ENCODE results near the gene TNS3.
"Not testable (repeated sequence)": the region's sequence is repeated elsewhere in the genome, so short reads cannot be mapped to it uniquely, and the experiment has no call there.

TNS3 gene

GRCh38 chr7:47611045-47611511 is 29.2 kb upstream of the TNS3 start:
- Histone ChIP-seq H3K9me3 (replicated peaks; ENCODE audit: insufficient read depth, low read length) (no peaks in the 10 kb centered on the region), H2AFZ (ENCODE audit: low read length) (no peak overlapping the region), H4K20me1 (ENCODE audit: insufficient read depth, low read length) (no peaks in the 10 kb centered on the region), H3K36me3 (replicated peaks; ENCODE audit: insufficient read depth, low read length) (no peaks in the 10 kb centered on the region), H3F3A (ENCODE audit: insufficient read depth, low read length) (no peaks in the 10 kb centered on the region), H3K4me3 (ENCODE audit: low read length) (no peak overlapping the region), H3K9ac (ENCODE audit: low read length) (no peak overlapping the region), H3K27ac (ENCODE audit: low read length) (no peak overlapping the region), H3K9me2 (replicated peaks; ENCODE audit: insufficient read depth, low read length) (no peaks in the 10 kb centered on the region), H3K4me2 (ENCODE audit: low read depth, low read length) (no peak overlapping the region), H3K4me1 (ENCODE audit: low read length) (no peaks in the 10 kb centered on the region), H3K27me3 (replicated peaks; ENCODE audit: insufficient read depth, low read length) (no peaks in the 10 kb centered on the region), H3K79me2 (ENCODE audit: low read length) (no peaks in the 10 kb centered on the region)
- TF ChIP-seq, protein P1, sequence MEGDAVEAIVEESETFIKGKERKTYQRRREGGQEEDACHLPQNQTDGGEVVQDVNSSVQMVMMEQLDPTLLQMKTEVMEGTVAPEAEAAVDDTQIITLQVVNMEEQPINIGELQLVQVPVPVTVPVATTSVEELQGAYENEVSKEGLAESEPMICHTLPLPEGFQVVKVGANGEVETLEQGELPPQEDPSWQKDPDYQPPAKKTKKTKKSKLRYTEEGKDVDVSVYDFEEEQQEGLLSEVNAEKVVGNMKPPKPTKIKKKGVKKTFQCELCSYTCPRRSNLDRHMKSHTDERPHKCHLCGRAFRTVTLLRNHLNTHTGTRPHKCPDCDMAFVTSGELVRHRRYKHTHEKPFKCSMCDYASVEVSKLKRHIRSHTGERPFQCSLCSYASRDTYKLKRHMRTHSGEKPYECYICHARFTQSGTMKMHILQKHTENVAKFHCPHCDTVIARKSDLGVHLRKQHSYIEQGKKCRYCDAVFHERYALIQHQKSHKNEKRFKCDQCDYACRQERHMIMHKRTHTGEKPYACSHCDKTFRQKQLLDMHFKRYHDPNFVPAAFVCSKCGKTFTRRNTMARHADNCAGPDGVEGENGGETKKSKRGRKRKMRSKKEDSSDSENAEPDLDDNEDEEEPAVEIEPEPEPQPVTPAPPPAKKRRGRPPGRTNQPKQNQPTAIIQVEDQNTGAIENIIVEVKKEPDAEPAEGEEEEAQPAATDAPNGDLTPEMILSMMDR (IDR thresholded peaks at IDR 0.05; ENCODE audit: low read length): no peak
- no peak for TF ChIP-seq EZH2phosphoT487 (IDR thresholded peaks at IDR 0.05; ENCODE audit: low read length)
- no peak for DNase-seq

GRCh38 chr7:47610506-47611044 is 28.7 kb upstream of the TNS3 start:
- Histone ChIP-seq H3K36me3 (replicated peaks; ENCODE audit: insufficient read depth, low read length) (no peaks in the 10 kb centered on the region), H3K9ac (ENCODE audit: low read length) (no peak overlapping the region), H3K4me2 (ENCODE audit: low read depth, low read length) (no peak overlapping the region)

GRCh38 chr7:47609803-47610452 is 28.0 kb upstream of the TNS3 start:
- H3K9ac ChIP-seq (ENCODE audit: low read length): no peak overlapping the region
- no peak overlapping the region for H2AFZ ChIP-seq (ENCODE audit: low read length)
- no peaks in the 10 kb centered on the region for H3K27me3 ChIP-seq (replicated peaks; ENCODE audit: insufficient read depth, low read length)
- H3K4me1 ChIP-seq (ENCODE audit: low read length): no peaks in the 10 kb centered on the region
- TF ChIP-seq, protein P1 (IDR thresholded peaks at IDR 0.05; ENCODE audit: low read length): no peak
- TF ChIP-seq EZH2 (optimal IDR thresholded peaks at IDR 0.05; ENCODE audit: low read depth, low read length) (no peak), EZH2phosphoT487 (IDR thresholded peaks at IDR 0.05; ENCODE audit: low read length) (no peak)
- no peak for DNase-seq
- no peak overlapping the region for H3K4me3 ChIP-seq (ENCODE audit: low read length)
- no peaks in the 10 kb centered on the region for H3K36me3 ChIP-seq (replicated peaks; ENCODE audit: insufficient read depth, low read length)
- H3K9me2 ChIP-seq (replicated peaks; ENCODE audit: insufficient read depth, low read length): no peaks in the 10 kb centered on the region
- H3K4me2 ChIP-seq (ENCODE audit: low read depth, low read length): no peak overlapping the region
- no peaks in the 10 kb centered on the region for H3K79me2 ChIP-seq (ENCODE audit: low read length)
- no peak overlapping the region for H3K27ac ChIP-seq (ENCODE audit: low read length)
- H3F3A ChIP-seq (ENCODE audit: insufficient read depth, low read length): no peaks in the 10 kb centered on the region
- H3K9me3 ChIP-seq (replicated peaks; ENCODE audit: insufficient read depth, low read length): no peaks in the 10 kb centered on the region
- H4K20me1 ChIP-seq (ENCODE audit: insufficient read depth, low read length): no peaks in the 10 kb centered on the region

More at GRCh38 chr7:47610506-47611044, 28.7 kb upstream of the TNS3 start:
- Histone ChIP-seq H2AFZ (ENCODE audit: low read length) (no peak overlapping the region), H3K9me2 (replicated peaks; ENCODE audit: insufficient read depth, low read length) (no peaks in the 10 kb centered on the region), H3K4me3 (ENCODE audit: low read length) (no peak overlapping the region), H3K27me3 (replicated peaks; ENCODE audit: insufficient read depth, low read length) (no peaks in the 10 kb centered on the region), H3K4me1 (ENCODE audit: low read length) (no peaks in the 10 kb centered on the region), H3K79me2 (ENCODE audit: low read length) (no peaks in the 10 kb centered on the region), H4K20me1 (ENCODE audit: insufficient read depth, low read length) (no peaks in the 10 kb centered on the region), H3K9me3 (replicated peaks; ENCODE audit: insufficient read depth, low read length) (no peaks in the 10 kb centered on the region), H3F3A (ENCODE audit: insufficient read depth, low read length) (no peaks in the 10 kb centered on the region), H3K27ac (ENCODE audit: low read length) (no peak overlapping the region)
- no peak for TF ChIP-seq EZH2phosphoT487 (IDR thresholded peaks at IDR 0.05; ENCODE audit: low read length)
- TF ChIP-seq, protein P1 (IDR thresholded peaks at IDR 0.05; ENCODE audit: low read length): no peak
- TF ChIP-seq EZH2 (optimal IDR thresholded peaks at IDR 0.05; ENCODE audit: low read depth, low read length): no peak
- DNase-seq: no peak

DNA sequence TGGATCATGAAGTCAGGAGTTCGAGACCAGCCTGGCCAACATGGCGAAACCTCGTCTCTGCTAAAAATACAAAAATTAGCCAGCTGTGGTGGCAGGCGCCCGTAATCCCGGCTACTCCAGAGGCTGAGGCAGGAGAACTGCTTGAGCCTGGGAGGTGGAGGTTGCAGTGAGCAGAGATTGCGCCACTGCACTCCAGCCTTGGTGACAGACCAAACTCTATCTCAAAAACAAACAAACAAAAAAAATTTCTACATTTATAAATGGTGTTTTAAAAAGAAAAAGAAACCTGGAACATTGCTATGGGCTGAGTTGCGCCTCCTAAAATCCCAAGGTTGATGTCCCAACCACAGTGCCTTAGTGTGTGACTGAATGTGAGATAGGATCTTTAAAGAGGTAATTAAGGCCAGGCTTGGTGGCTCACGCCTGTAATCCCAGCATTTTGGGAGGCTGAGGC is 24.7 kb upstream of the TNS3 start:
- H3K9ac ChIP-seq (ENCODE audit: low read length); H3K4me1 ChIP-seq (ENCODE audit: low read length); DNase-seq; H3K36me3 ChIP-seq (replicated peaks; ENCODE audit: insufficient read depth, low read length); H4K20me1 ChIP-seq (ENCODE audit: insufficient read depth, low read length); H3K9me2 ChIP-seq (replicated peaks; ENCODE audit: insufficient read depth, low read length); H3F3A ChIP-seq (ENCODE audit: insufficient read depth, low read length); H3K4me3 ChIP-seq (ENCODE audit: low read length); H3K9me3 ChIP-seq (replicated peaks; ENCODE audit: insufficient read depth, low read length); H3K27ac ChIP-seq (ENCODE audit: low read length); H3K79me2 ChIP-seq (ENCODE audit: low read length); H3K4me2 ChIP-seq (ENCODE audit: low read depth, low read length); H2AFZ ChIP-seq (ENCODE audit: low read length); H3K27me3 ChIP-seq (replicated peaks; ENCODE audit: insufficient read depth, low read length): not testable (repeated sequence)
